Lower lobe of right lung (tissue), 2 donors: ENCODE measurements around the gene WRNIP1. TPM values are rescaled to one million over a fixed set of nuclear protein-coding genes. Genes with fewer than 3 reads are reported as not detected.

Experiments
- ATAC-seq, 2 donors: fragments of 200-7000 bp; cut with Tn5 transposase; one replicate each; pipeline ENCODE4 v1.9.1; 2020 to 2022; ENCODE audit warnings: mild to moderate bottlenecking in 2 of 2, moderate library complexity in 2 of 2
- DNase-seq: peaks from one replicate; pipeline ENCODE4 v3.0.0-alpha.2; 2020
- H3K27ac ChIP-seq: fragments of 200-600 bp; one replicate; pipeline ENCODE4 v1.8.0; 2022
- H3K27me3 ChIP-seq: fragments of 200-600 bp; one replicate; pipeline ENCODE4 v1.8.0; 2022; ENCODE audit warnings: low read depth
- H3K36me3 ChIP-seq: fragments of 200-600 bp; one replicate; pipeline ENCODE4 v1.8.0; 2022; ENCODE audit warnings: mild to moderate bottlenecking
- H3K4me1 ChIP-seq: fragments of 200-600 bp; one replicate; pipeline ENCODE4 v1.8.0; 2022
- H3K4me3 ChIP-seq: fragments of 200-600 bp; one replicate; pipeline ENCODE4 v1.8.0; 2022; ENCODE audit warnings: mild to moderate bottlenecking
- H3K9me3 ChIP-seq: fragments of 200-600 bp; one replicate; pipeline ENCODE4 v1.8.0; 2022
- intact Hi-C: fragments of 100-400 bp; cut with DNase I; formaldehyde crosslinking; loops from one replicate; pipeline ENCODE4 v1.11.0; 2022
- total RNA-seq: library from RNA; stranded (reverse); fragmentation: NEBNext Ultra II Directional; extraction: Animal tissue kit (Norgen Biotek cat#: 25700); gene quantifications from one replicate; pipeline ENCODE4 v1.2.1, GENCODE V29; 2021
- TF ChIP-seq, protein P1 (sequence below): fragments of 200-600 bp; IDR thresholded peaks from one replicate; pipeline ENCODE4 v1.8.0; 2022; ENCODE audit warnings: antibody characterized with exemption, mild to moderate bottlenecking
- donor health status: DM: no; HTN: yes; CAD: no; lungs with severe emphysema.

The WRNIP1 gene
- total RNA-seq, 1 donor from 2014 or later = 45.1 TPM

- H3K27ac ChIP-seq = no peak overlapping the region
- peaks cover 70% of the 10 kb centered on the region for H3K36me3 ChIP-seq
- intact Hi-C loops = no loop called here
- H3K4me3 ChIP-seq = no peak overlapping the region
- DNase-seq (no peak), ATAC-seq (no peak)
- TF ChIP-seq, protein P1, sequence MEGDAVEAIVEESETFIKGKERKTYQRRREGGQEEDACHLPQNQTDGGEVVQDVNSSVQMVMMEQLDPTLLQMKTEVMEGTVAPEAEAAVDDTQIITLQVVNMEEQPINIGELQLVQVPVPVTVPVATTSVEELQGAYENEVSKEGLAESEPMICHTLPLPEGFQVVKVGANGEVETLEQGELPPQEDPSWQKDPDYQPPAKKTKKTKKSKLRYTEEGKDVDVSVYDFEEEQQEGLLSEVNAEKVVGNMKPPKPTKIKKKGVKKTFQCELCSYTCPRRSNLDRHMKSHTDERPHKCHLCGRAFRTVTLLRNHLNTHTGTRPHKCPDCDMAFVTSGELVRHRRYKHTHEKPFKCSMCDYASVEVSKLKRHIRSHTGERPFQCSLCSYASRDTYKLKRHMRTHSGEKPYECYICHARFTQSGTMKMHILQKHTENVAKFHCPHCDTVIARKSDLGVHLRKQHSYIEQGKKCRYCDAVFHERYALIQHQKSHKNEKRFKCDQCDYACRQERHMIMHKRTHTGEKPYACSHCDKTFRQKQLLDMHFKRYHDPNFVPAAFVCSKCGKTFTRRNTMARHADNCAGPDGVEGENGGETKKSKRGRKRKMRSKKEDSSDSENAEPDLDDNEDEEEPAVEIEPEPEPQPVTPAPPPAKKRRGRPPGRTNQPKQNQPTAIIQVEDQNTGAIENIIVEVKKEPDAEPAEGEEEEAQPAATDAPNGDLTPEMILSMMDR = no peak
- no peaks in the 10 kb centered on the region for H3K27me3 ChIP-seq
- H3K9me3 ChIP-seq = no peaks in the 10 kb centered on the region
- H3K4me1 ChIP-seq = peaks cover 18% of the 10 kb centered on the region
Observed at GRCh38 chr6:2782356-2782708, 17.1 kb downstream of the WRNIP1 start.

GRCh38 chr6:2782825-2783187 is 17.6 kb downstream of the WRNIP1 start:
- intact Hi-C loops = no loop called here
- Histone ChIP-seq H3K4me3 (no peak overlapping the region), H3K9me3 (no peaks in the 10 kb centered on the region), H3K4me1 (peaks cover 18% of the 10 kb centered on the region), H3K27me3 (no peaks in the 10 kb centered on the region), H3K27ac (peak overlapping the region; percentile 6), H3K36me3 (peaks cover 70% of the 10 kb centered on the region)
- ATAC-seq (no peak), DNase-seq (no peak)
- TF ChIP-seq, protein P1 = no peak

GRCh38 chr6:2783188-2783963 is 18.2 kb downstream of the WRNIP1 start:
- intact Hi-C loops = no loop called here
- TF ChIP-seq, protein P1 = no peak
- Histone ChIP-seq H3K27me3 (no peaks in the 10 kb centered on the region), H3K9me3 (no peaks in the 10 kb centered on the region), H3K27ac (peak overlapping the region; percentile 31), H3K4me1 (peaks cover 18% of the 10 kb centered on the region), H3K4me3 (no peak overlapping the region), H3K36me3 (peaks cover 70% of the 10 kb centered on the region)
- ATAC-seq (peak; percentile 45 to 62), DNase-seq (no peak)

DNA sequence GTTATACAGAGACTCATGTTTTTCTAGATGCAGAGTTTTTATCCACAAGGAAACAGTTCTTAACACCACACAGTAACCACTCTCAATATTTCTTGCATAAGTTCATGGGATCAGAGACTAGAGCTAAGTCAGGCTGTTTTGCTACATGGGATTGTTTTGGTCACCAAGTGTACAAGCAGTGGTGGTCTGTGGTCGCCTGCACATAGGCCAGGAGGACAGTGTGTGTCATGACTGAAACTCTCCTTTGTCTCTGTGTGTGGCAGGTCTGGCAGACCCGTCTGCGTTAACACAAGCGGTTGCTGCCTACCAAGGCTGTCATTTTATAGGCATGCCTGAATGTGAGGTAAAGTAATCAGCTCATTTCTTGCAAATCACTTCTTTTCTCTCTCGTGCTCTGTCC is 18.9 kb downstream of the WRNIP1 start:
- TF ChIP-seq, protein P1 = no peak
- H3K4me3 ChIP-seq = no peak overlapping the region
- no peak for DNase-seq
- peak overlapping the region; percentile 31 for H3K27ac ChIP-seq
- H3K9me3 ChIP-seq = no peaks in the 10 kb centered on the region
- ATAC-seq = peak in 1 of 2 donors; percentile 7
- intact Hi-C loops = no loop called here
- peaks cover 18% of the 10 kb centered on the region for H3K4me1 ChIP-seq
- peaks cover 65% of the 10 kb centered on the region for H3K36me3 ChIP-seq
- H3K27me3 ChIP-seq = no peaks in the 10 kb centered on the region

- Histone ChIP-seq H3K4me3 (no peak overlapping the region), H3K27ac (no peak overlapping the region)
Observed at GRCh38 chr6:2784930-2785329, 19.7 kb downstream of the WRNIP1 start.

More at GRCh38 chr6:2784930-2785329, 19.7 kb downstream of the WRNIP1 start:
- ATAC-seq (no peak), DNase-seq (no peak)
- Histone ChIP-seq H3K36me3 (peaks cover 56% of the 10 kb centered on the region), H3K9me3 (no peaks in the 10 kb centered on the region), H3K27me3 (no peaks in the 10 kb centered on the region), H3K4me1 (peaks cover 18% of the 10 kb centered on the region)
- intact Hi-C loops = no loop called here
- TF ChIP-seq, protein P1 = no peak
